Ovary (tissue), 9 donors: Measurements from ENCODE around the gene GRK6. TPM values are rescaled to one million over a fixed set of nuclear protein-coding genes. Genes with fewer than 3 reads are reported as not detected.

Source experiments
- DNase-seq, 5 donors: peaks; one replicate each; pipeline ENCODE4 v3.0.0-alpha.2; 2019 to 2020
- H3K27ac ChIP-seq, 2 donors: fragments of 200-600 bp; one replicate each; pipeline versions ENCODE4 v1.5.1 to v1.8.0; 2019 to 2022
- H3K27me3 ChIP-seq: fragments of 200-600 bp; one replicate; pipeline ENCODE4 v1.8.0; 2022
- H3K36me3 ChIP-seq: fragments of 200-600 bp; sonication (generic); one replicate; pipeline ENCODE4 v1.5.1; 2019
- H3K4me1 ChIP-seq: one replicate; pipeline ENCODE4 v1.8.1; 2013; ENCODE audit warnings: mild to moderate bottlenecking, moderate library complexity; ENCODE audit not compliant: insufficient read depth
- H3K4me3 ChIP-seq: fragments of 200-600 bp; sonication (generic); one replicate; pipeline ENCODE4 v1.5.1; 2017
- H3K9me3 ChIP-seq, 2 donors: fragments of 200-600 bp in 1 of 2; sonication (generic) in 1 of 2; one replicate each; pipeline versions ENCODE4 v1.5.1 to v1.8.1; 2013 to 2019; ENCODE audit warnings: mild to moderate bottlenecking in 1 of 2, moderate library complexity in 1 of 2
- EP300 ChIP-seq: sonication (generic); formaldehyde crosslinking; IDR thresholded peaks from one replicate; pipeline ENCODE4 v1.6.1; 2017; ENCODE audit warnings: antibody characterized with exemption
- POLR2A ChIP-seq: fragments of 450-650 bp; IDR thresholded peaks from one replicate; pipeline ENCODE4 v1.6.1; 2017; ENCODE audit warnings: antibody characterized with exemption, mild to moderate bottlenecking, moderate library complexity
- WGBS, 3 donors: extraction: QIAGEN DNeasy Blood & Tissue Kit in 1 of 3; methylation state at CpG; one replicate each; pipeline versions ENCODE4 v1.1.5 to v1.1.7; 2013 to 2017; 5-methylcytosine and 5-hydroxymethylcytosine counted together
- intact Hi-C, 4 donors: fragments of 100-400 bp; cut with DNase I; formaldehyde crosslinking; loops; one replicate each; pipeline versions ENCODE4 v1.11.0 to v1.15.1; 2022 to 2023
- polyA plus RNA-seq, 2 donors: library from polyadenylated mRNA; stranded (reverse); fragments of 200-250 nt in 1 of 2; fragments of 350-450 nt in 1 of 2; fragmentation: Illumina TruSeq in 1 of 2; extraction: RNeasy Lipid Tissue Mini Kit (QIAGEN cat#74804) in 1 of 2; gene quantifications; one replicate each; pipeline ENCODE4 v1.2.3, GENCODE V29; 2013 to 2014
- total RNA-seq, 7 donors: library from RNA; depleted of rRNA in 2 of 7; stranded (reverse); fragments of >200 nt in 2 of 7; fragmentation: NEBNext Ultra II Directional in 3 of 7; extraction: Animal tissue kit (Norgen Biotek cat#: 25700) in 3 of 7; gene quantifications; one replicate each; pipeline versions ENCODE4 v1.1.0 to v1.2.4, GENCODE V29; 2016 to 2023
- TF ChIP-seq, protein P1 (sequence below), 3 donors: fragments of 450-650 bp in 2 of 3; fragments of 200-600 bp in 1 of 3; IDR thresholded peaks; one replicate each; pipeline versions ENCODE4 v1.5.1 to v1.8.0; 2016 to 2022; ENCODE audit warnings: antibody characterized with exemption in 3 of 3, mild to moderate bottlenecking in 1 of 3
- donor health status: DM: no; HTN: no; CAD: no; lungs with moderate emphysema.
- donor health status: DM: no; HTN: no; CAD: no.
- donor health status: Bipolar disorder and iron deficiency.
- donor health status: DM: yes; HTN: yes; CAD: no.
- donor health status: DM: no; HTN: no; CAD: no.
- donor health status: DM: yes; HTN: yes; CAD: no.

GRK6 gene
- total and polyA plus RNA-seq, 9 donors: 5.9 to 30.3 (median 18.6) TPM

DNA sequence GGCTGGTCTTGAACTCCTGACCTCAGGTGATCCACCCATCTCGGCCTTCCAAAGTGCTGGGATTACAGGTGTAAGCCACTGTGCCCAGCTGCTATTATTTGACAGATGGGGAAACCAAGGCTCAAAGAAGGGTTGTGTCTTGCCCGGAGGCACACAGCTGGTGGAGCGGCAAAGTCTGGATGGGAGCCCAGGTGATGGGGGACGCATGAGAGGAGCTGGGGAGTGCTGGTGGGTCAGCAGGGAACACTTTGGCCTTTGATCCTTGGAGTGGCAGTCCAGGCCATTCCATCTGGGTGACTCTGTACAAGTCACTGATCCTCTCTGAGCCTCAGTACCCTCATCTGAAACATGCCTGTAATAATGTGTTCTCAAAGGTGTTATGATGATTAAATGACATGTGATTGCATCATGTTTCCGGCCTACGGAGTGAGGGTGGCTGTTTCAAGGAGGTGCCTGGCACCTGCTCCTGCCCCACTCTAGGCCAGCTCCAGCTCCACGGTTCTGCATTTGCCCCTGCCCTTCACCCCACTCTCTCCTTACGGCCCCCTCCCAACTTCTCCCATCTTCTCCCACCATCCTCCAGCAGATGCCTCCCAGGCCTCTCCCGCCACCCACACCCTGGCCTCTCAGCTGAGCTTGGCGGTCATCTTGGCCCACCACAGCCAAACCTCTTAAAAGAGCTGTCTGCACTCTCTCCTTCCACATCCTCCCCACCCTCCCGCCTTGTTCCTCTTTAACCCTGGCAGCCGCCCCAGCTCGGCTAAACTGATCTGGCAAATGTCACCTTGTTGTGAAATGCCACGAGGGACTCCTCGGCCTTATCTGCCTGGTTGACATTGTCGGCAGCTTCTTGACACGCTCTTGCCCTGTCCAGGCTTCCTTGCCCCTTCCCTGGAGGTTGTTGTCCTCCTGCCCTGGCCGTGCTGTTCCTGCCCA is 52.5 kb downstream of the GRK6 start:
- no peak overlapping the region for H3K4me3 ChIP-seq
- TF ChIP-seq POLR2A (no peak), EP300 (no peak)
- TF ChIP-seq, protein P1, sequence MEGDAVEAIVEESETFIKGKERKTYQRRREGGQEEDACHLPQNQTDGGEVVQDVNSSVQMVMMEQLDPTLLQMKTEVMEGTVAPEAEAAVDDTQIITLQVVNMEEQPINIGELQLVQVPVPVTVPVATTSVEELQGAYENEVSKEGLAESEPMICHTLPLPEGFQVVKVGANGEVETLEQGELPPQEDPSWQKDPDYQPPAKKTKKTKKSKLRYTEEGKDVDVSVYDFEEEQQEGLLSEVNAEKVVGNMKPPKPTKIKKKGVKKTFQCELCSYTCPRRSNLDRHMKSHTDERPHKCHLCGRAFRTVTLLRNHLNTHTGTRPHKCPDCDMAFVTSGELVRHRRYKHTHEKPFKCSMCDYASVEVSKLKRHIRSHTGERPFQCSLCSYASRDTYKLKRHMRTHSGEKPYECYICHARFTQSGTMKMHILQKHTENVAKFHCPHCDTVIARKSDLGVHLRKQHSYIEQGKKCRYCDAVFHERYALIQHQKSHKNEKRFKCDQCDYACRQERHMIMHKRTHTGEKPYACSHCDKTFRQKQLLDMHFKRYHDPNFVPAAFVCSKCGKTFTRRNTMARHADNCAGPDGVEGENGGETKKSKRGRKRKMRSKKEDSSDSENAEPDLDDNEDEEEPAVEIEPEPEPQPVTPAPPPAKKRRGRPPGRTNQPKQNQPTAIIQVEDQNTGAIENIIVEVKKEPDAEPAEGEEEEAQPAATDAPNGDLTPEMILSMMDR (IDR thresholded peaks at IDR 0.05): no peak
- H3K27me3 ChIP-seq: no peaks in the 10 kb centered on the region
- H3K4me1 ChIP-seq: peaks cover 19% of the 10 kb centered on the region
- H3K9me3 ChIP-seq: no peaks in the 10 kb centered on the region
- 21 to 22% (median 21%) methylated on average over 18 of the region's 18 CpGs for whole genome bisulfite sequencing, 3 donors
- DNase-seq: peak; percentile 76 to 90 (median 83)
- intact Hi-C loops: no loop called here
- no peaks in the 10 kb centered on the region for H3K36me3 ChIP-seq
- H3K27ac ChIP-seq: peak overlapping the region; percentile 13 to 36

DNA sequence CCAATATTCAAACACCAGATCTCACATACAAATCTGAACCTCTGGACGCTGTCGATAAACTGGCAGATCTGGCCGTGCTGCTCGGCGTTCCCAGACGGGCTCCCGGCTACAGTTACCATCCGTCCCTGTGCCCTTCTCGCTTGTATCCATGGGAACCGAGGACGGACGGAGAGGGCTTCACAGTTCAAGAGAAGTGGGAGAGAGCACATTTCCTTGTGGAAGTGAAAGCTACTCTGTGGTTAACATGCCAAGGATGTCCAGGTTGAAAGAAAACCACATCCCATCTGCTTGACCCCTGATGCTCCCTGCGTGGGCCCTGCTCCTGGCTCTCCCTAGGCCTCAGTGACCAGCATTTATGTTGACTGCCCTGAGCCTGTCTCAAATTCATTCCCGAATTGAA is 53.3 kb downstream of the GRK6 start:
- Histone ChIP-seq H3K4me3 (no peak overlapping the region), H3K36me3 (no peaks in the 10 kb centered on the region), H3K27ac (peak overlapping the region; percentile 13 to 36), H3K27me3 (no peaks in the 10 kb centered on the region), H3K9me3 (no peaks in the 10 kb centered on the region), H3K4me1 (peaks cover 12% of the 10 kb centered on the region)
- intact Hi-C loops: no loop called here
- DNase-seq: peak in 1 of 5 donors; percentile 62
- WGBS, 3 donors: 16 to 17% (median 16%) methylated on average over 14 of the region's 14 CpGs
- TF ChIP-seq EP300 (no peak), POLR2A (no peak)
- TF ChIP-seq, protein P1 (IDR thresholded peaks at IDR 0.05): no peak

DNA sequence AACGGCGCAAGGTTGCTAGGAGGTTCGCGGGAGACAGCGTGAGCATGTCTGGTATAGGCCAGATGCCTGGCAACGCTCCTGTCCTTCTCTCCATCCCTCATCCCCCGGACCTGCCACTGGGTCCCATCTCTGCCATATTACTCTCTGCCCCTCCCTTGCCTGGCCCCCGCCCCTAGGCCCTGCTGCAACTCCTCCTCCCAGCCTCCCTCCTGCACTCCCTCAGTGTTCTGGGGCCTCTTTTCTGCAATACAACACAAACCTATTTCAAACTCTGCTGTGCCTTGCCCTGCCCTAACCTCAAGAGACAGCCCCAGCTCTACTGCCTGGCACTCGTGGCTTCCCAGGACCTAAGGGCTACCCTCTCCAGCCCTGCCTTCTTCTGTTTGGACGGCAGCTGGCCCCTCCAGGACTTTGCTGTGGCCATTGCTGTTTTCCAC is 55.9 kb downstream of the GRK6 start:
- Histone ChIP-seq H3K9me3 (no peaks in the 10 kb centered on the region), H3K4me1 (peaks cover 9% of the 10 kb centered on the region), H3K36me3 (no peaks in the 10 kb centered on the region), H3K4me3 (no peak overlapping the region), H3K27me3 (no peaks in the 10 kb centered on the region), H3K27ac (no peak overlapping the region)
- WGBS, 3 donors: 80 to 85% (median 82%) methylated on average over 10 of the region's 10 CpGs
- DNase-seq: no peak
- TF ChIP-seq, protein P1 (IDR thresholded peaks at IDR 0.05): no peak
- intact Hi-C loops: no loop called here

DNA sequence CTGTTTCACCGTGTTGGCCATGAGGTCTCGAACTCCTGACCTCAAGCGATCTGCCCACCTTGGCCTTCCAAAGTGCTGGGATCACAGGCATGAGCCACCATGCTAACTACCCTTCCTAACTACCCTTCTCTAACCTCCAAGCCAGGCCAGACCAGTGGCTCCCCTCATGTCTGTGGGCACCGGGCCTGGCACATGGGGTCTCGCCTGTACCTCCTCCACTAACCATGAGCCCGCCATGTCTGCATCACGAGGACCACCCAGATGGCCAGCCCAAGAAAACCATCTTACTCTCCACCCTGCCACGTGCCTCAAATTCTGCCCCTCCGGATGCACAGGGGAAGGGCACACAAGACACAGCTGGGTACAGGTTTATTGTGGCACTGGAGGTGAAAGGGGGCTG is 56.6 kb downstream of the GRK6 start:
- Histone ChIP-seq H3K27ac (no peak overlapping the region), H3K36me3 (no peaks in the 10 kb centered on the region), H3K9me3 (no peaks in the 10 kb centered on the region), H3K27me3 (no peaks in the 10 kb centered on the region), H3K4me3 (no peak overlapping the region), H3K4me1 (peaks cover 9% of the 10 kb centered on the region)
- 89 to 98% (median 90%) methylated on average over 9 of the region's 9 CpGs for WGBS, 3 donors
- no peak for DNase-seq
- intact Hi-C loops: no loop called here
- TF ChIP-seq EP300: no peak
